Lower leg skin (tissue), 4 donors: ENCODE data around the gene IPO13. TPM values are rescaled to one million over a fixed set of nuclear protein-coding genes. Genes with fewer than 3 reads are reported as not detected.

Source experiments
- DNase-seq, 2 donors: peaks; one replicate each; pipeline ENCODE4 v3.0.0-alpha.2; 2019; ENCODE audit warnings: low spot score in 2 of 2
- H3K4me3 ChIP-seq: fragments of 200-600 bp; sonication (generic); 2 replicates; pipeline ENCODE4 v1.5.1; 2017; ENCODE audit warnings: mild to moderate bottlenecking, low read depth; ENCODE audit not compliant: poor library complexity, severe bottlenecking
- POLR2A ChIP-seq, 2 donors: fragments of 450-650 bp; IDR thresholded peaks; one replicate each; pipeline ENCODE4 v1.6.1; 2016 to 2017; ENCODE audit warnings: antibody characterized with exemption in 2 of 2, mild to moderate bottlenecking in 1 of 2, moderate library complexity in 1 of 2
- WGBS, 2 donors: methylation state at CpG; one replicate each; pipeline ENCODE4 v1.1.5; 2018; 5-methylcytosine and 5-hydroxymethylcytosine counted together
- intact Hi-C: fragments of 100-400 bp; cut with DNase I; formaldehyde crosslinking; loops from one replicate; pipeline ENCODE4 v1.15.0; 2023; ENCODE audit warnings: low total_unique reads
- total RNA-seq, 4 donors: library from RNA; depleted of rRNA; stranded (reverse); fragments of >200 nt; gene quantifications; one replicate each; pipeline ENCODE4 v1.1.0, GENCODE V29; 2016
- TF ChIP-seq, protein P1 (sequence below), 3 donors: fragments of 450-650 bp; IDR thresholded peaks; one replicate each; pipeline ENCODE4 v1.5.1; 2016; ENCODE audit warnings: antibody characterized with exemption in 3 of 3, mild to moderate bottlenecking in 3 of 3, moderate library complexity in 2 of 3

The IPO13 gene
- total RNA-seq, 4 donors from 2014 or later = 14.6 to 24.1 (median 18.2) TPM

DNA sequence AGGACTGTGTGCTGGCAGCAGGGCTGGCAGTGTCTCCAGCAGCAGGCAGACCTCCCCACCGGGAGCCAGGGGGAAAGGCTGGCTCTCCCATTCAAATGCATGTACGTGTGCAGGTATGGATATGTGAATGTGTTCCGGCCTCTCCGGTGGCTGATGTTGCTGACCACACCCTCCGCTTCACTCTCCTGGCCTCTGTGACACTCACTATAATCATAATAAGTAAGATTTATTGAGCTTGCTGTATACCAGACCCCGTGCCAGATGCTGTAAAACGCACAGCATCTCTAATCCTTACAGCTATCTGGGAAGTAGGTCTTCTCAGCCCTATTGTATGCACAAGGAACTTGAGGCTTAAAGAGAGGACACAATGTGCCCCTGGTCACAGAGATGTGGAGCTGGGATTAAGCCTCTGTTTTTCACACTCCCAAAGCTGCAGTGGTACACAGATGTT, 33.7 kb upstream of the IPO13 start:
- no peak overlapping the region for H3K4me3 ChIP-seq
- 49% methylated on average over 7 of the region's 7 CpGs for WGBS, 2 donors
- DNase-seq = no peak
- intact Hi-C loops = no loop called here
- TF ChIP-seq, protein P1, sequence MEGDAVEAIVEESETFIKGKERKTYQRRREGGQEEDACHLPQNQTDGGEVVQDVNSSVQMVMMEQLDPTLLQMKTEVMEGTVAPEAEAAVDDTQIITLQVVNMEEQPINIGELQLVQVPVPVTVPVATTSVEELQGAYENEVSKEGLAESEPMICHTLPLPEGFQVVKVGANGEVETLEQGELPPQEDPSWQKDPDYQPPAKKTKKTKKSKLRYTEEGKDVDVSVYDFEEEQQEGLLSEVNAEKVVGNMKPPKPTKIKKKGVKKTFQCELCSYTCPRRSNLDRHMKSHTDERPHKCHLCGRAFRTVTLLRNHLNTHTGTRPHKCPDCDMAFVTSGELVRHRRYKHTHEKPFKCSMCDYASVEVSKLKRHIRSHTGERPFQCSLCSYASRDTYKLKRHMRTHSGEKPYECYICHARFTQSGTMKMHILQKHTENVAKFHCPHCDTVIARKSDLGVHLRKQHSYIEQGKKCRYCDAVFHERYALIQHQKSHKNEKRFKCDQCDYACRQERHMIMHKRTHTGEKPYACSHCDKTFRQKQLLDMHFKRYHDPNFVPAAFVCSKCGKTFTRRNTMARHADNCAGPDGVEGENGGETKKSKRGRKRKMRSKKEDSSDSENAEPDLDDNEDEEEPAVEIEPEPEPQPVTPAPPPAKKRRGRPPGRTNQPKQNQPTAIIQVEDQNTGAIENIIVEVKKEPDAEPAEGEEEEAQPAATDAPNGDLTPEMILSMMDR (IDR thresholded peaks at IDR 0.05) = no peak
- no peak for TF ChIP-seq POLR2A (IDR thresholded peaks at IDR 0.05)

DNA sequence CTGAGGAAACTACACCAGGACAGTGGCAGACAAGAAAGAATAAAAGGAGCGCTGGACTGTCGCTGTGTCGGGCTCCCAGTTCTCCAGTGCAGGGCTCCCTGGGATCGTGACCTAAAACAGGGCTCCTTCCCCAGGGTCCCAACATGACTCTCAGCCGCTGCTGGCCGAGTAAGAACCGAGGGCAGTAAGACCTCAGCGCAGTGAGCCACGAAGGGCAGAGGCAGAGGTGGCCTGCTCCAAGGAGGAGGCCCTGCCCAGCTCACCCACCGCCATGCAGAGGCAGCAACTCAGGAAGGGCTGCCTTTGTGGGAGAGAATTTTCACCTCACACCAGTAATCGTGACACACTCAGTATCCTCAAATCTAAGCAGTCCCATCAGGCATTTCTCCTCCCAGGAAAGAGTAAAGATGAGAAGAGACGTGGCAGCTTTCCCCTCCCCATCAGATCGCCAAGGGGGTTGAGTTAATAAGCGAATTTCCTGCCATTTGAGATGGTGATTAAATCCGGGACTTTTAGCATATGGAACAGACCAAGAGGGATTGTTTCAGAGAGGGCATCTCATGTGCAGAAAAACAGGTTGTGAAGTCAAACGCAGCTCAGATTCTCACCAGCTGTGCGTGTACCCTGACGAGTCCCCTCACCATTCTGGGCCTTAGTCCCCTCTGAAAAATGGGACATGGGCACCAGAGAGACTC, 32.9 kb upstream of the IPO13 start:
- no peak for DNase-seq
- intact Hi-C loops = no loop called here
- TF ChIP-seq, protein P1 (IDR thresholded peaks at IDR 0.05) = no peak
- no peak for TF ChIP-seq POLR2A (IDR thresholded peaks at IDR 0.05)
- 76 to 78% methylated on average over 18 of the region's 18 CpGs for WGBS, 2 donors
- H3K4me3 ChIP-seq = no peak overlapping the region

DNA sequence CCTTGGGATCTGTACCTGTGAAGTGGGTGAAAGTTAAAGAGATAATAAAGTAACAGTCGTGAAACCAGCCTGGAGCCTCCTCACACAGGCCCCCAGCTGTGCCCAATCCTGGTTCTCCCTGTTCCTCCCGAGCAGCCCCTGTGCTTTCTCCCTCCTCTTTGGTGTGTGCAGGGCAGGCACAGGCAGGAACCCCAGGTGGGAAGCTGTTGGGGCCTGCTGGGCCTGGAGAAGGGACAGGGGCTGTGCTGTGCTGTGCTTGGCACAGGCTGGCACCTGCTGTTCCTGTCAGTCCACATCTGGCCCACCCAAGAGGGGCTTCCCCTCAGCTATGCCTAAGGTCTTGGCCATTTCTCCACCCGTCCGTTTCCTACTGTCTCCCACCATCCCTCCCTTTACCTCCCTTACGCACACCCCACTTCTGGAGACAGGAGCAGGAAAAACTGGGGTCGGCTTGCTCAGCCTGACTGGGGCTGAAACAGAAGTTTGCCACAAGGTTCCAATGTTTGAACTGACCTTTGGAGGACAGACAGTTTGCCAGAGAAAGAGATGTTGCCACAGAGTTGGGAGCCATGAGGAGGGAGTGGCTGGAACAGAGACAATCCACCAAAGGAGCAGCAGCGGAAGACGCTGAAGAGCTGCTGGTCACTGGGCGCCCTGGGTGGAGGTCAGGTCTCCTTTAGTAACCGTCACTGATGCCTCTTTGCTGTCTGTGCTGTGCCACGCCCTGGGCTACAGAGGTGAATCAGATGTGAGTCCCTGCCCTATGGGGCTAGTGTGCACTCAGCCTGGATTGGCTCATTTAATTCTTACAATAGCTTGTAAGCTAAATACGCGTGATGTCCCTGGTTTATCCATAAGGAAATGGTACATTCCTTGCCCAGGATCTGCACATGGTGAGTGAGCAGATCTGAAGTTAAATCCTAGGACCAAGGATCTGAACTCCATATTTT, 31.9 kb upstream of the IPO13 start:
- WGBS, 2 donors = 66 to 67% methylated on average over 13 of the region's 13 CpGs

DNA sequence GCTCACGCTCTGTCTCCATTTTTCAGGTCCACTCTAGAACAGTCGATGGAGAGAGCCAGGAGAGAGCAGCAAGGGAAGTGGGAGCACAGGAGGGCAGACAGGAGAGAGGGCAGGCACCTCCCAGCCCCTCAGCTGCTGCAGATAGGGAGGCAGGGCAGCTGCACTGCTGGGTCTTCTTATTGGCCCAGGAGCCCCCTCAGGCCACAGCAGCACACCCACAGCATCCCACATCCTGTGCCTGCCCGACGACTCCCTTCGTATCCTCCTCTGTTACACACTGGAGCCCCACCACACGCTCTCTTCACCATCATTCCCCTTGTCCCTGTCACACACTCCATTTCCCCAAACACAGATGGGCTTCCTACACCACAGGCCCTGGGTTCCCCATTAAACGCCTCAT, 26.8 kb upstream of the IPO13 start:
- DNase-seq = no peak
- intact Hi-C loops = no loop called here
- no peak for TF ChIP-seq POLR2A (IDR thresholded peaks at IDR 0.05)
- TF ChIP-seq, protein P1 (IDR thresholded peaks at IDR 0.05) = no peak
- no peak overlapping the region for H3K4me3 ChIP-seq
- 88 to 93% methylated on average over 7 of the region's 7 CpGs for WGBS, 2 donors

More for the DNA sequence above, 31.9 kb upstream of the IPO13 start:
- H3K4me3 ChIP-seq = no peak overlapping the region
- no peak for TF ChIP-seq POLR2A (IDR thresholded peaks at IDR 0.05)
- TF ChIP-seq, protein P1 (IDR thresholded peaks at IDR 0.05) = no peak
- DNase-seq = no peak
- intact Hi-C loops = no loop called here

DNA sequence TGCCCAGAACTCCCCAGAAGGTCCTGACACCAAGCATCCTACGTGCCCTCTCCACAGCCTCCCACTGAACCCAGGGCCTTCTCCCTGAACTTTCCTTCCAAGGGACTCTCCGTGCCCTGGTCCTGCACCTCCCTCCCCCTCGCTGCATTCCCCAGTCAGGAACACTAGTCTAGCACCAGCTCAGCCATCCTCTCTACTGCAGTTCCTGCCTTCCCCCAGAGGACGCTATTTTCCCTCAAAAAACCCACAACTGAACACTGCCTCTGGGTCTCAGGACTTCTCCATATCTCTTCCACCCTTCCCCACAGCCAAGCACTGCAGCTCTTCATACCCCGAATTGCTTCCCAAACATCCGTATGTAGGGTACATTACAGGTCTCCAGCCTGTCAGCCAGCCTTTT, 25.7 kb upstream of the IPO13 start:
- DNase-seq = no peak
- TF ChIP-seq, protein P1 (IDR thresholded peaks at IDR 0.05) = no peak
- no peak for TF ChIP-seq POLR2A (IDR thresholded peaks at IDR 0.05)
- no peak overlapping the region for H3K4me3 ChIP-seq
- 92 to 99% methylated on average over 6 of the region's 6 CpGs for WGBS, 2 donors
- intact Hi-C loops = no loop called here
